Measurements from ENCODE around the gene CAMK1D.

CAMK1D gene

GRCh38 chr10:12346707-12347106 is 2.6 kb upstream of the CAMK1D start:
- Histone ChIP-seq H3F3A (ENCODE audit: insufficient read depth, low read length) (no peaks in the 10 kb centered on the region), H3K4me3 (ENCODE audit: low read depth, low read length, poor library complexity, severe bottlenecking) (no peak overlapping the region), H3K4me1 (ENCODE audit: insufficient read depth, low read length, severe bottlenecking) (peaks cover 6% of the 10 kb centered on the region), H3K27me3 (ENCODE audit: insufficient read depth, low read length) (0 out of 2 replicates have a peak, but pooled peaks cover 5% of the 10 kb centered on the region), H3K36me3 (ENCODE audit: insufficient read depth, low read length) (no peaks in the 10 kb centered on the region), H3K4me2 (ENCODE audit: low read length) (no peak overlapping the region), H3K9me2 (ENCODE audit: low read depth, low read length) (no peaks in the 10 kb centered on the region), H4K20me1 (ENCODE audit: insufficient read depth, low read length) (no peaks in the 10 kb centered on the region), H2AFZ (ENCODE audit: low read length) (no peak overlapping the region), H3K27ac (ENCODE audit: low read depth, low read length, poor library complexity, severe bottlenecking) (no peak overlapping the region), H3K79me2 (ENCODE audit: insufficient read depth, low read length) (no peaks in the 10 kb centered on the region), H3K9ac (ENCODE audit: low read length) (no peak overlapping the region), H3K9me3 (ENCODE audit: low read length) (no peaks in the 10 kb centered on the region)
- TF ChIP-seq, protein P1, sequence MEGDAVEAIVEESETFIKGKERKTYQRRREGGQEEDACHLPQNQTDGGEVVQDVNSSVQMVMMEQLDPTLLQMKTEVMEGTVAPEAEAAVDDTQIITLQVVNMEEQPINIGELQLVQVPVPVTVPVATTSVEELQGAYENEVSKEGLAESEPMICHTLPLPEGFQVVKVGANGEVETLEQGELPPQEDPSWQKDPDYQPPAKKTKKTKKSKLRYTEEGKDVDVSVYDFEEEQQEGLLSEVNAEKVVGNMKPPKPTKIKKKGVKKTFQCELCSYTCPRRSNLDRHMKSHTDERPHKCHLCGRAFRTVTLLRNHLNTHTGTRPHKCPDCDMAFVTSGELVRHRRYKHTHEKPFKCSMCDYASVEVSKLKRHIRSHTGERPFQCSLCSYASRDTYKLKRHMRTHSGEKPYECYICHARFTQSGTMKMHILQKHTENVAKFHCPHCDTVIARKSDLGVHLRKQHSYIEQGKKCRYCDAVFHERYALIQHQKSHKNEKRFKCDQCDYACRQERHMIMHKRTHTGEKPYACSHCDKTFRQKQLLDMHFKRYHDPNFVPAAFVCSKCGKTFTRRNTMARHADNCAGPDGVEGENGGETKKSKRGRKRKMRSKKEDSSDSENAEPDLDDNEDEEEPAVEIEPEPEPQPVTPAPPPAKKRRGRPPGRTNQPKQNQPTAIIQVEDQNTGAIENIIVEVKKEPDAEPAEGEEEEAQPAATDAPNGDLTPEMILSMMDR (IDR thresholded peaks at IDR 0.05; ENCODE audit: low read length): no peak
- TF ChIP-seq EZH2 (IDR thresholded peaks at IDR 0.05; ENCODE audit: borderline replicate concordance, low read length): no peak

DNA sequence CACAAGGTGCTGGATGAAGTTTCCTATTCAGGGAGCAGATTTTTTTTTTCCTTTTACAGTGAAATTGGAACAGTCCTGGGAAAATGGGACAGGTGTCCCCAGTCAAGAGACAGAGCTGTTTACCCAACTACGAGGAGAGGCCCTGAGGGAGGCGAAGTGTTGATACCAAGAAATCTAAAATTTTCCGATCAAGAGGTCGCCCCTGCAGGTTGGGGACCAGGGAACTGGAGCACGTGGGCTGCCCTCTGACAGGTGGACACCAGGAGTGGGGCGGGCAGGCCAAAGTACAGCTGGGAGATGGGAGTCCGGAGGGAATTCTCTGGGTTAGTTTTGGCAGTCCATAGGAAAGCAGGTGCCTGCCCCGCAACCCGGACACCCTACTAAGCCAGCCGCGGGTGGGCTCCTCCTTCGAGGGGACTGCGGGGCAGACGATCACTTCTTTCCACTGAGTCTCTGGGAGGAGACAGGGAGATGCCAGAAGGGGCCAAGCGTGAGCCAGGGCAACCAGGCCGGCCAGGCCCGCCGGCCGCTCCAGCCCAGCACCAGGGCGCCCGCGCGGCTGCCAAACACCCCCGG is 965 bp upstream of the CAMK1D start:
- H4K20me1 ChIP-seq (ENCODE audit: insufficient read depth, low read length): no peaks in the 10 kb centered on the region
- H3K9me2 ChIP-seq (ENCODE audit: low read depth, low read length): no peaks in the 10 kb centered on the region
- no peak for TF ChIP-seq EZH2 (IDR thresholded peaks at IDR 0.05; ENCODE audit: borderline replicate concordance, low read length)
- TF ChIP-seq, protein P1 (IDR thresholded peaks at IDR 0.05; ENCODE audit: low read length): no peak
- H3K27ac ChIP-seq (ENCODE audit: low read depth, low read length, poor library complexity, severe bottlenecking): no peak overlapping the region
- peaks cover 6% of the 10 kb centered on the region for H3K4me1 ChIP-seq (ENCODE audit: insufficient read depth, low read length, severe bottlenecking)
- H3K4me3 ChIP-seq (ENCODE audit: low read depth, low read length, poor library complexity, severe bottlenecking): peak overlapping the region; percentile 30
- no peaks in the 10 kb centered on the region for H3K9me3 ChIP-seq (ENCODE audit: low read length)
- H3K9ac ChIP-seq (ENCODE audit: low read length): no peak overlapping the region
- no peaks in the 10 kb centered on the region for H3F3A ChIP-seq (ENCODE audit: insufficient read depth, low read length)
- H3K27me3 ChIP-seq (ENCODE audit: insufficient read depth, low read length): 0 out of 2 replicates have a peak, but pooled peaks cover 5% of the 10 kb centered on the region
- no peak overlapping the region for H2AFZ ChIP-seq (ENCODE audit: low read length)
- H3K79me2 ChIP-seq (ENCODE audit: insufficient read depth, low read length): no peaks in the 10 kb centered on the region
- no peaks in the 10 kb centered on the region for H3K36me3 ChIP-seq (ENCODE audit: insufficient read depth, low read length)
- peak overlapping the region; percentile 42; the same call in 1 of the 2 replicates for H3K4me2 ChIP-seq (ENCODE audit: low read length)

GRCh38 chr10:12349629-12350166 is 351 bp downstream of the CAMK1D start:
- Histone ChIP-seq H3K79me2 (ENCODE audit: insufficient read depth, low read length) (no peaks in the 10 kb centered on the region), H3K4me3 (ENCODE audit: low read depth, low read length, poor library complexity, severe bottlenecking) (peak overlapping the region; percentile 65), H3K27ac (ENCODE audit: low read depth, low read length, poor library complexity, severe bottlenecking) (no peak overlapping the region), H2AFZ (ENCODE audit: low read length) (no peak overlapping the region), H3K9me2 (ENCODE audit: low read depth, low read length) (no peaks in the 10 kb centered on the region), H3K4me1 (ENCODE audit: insufficient read depth, low read length, severe bottlenecking) (peaks cover 6% of the 10 kb centered on the region), H3K4me2 (ENCODE audit: low read length) (peak overlapping the region; percentile 82), H3K36me3 (ENCODE audit: insufficient read depth, low read length) (no peaks in the 10 kb centered on the region), H4K20me1 (ENCODE audit: insufficient read depth, low read length) (no peaks in the 10 kb centered on the region), H3F3A (ENCODE audit: insufficient read depth, low read length) (no peaks in the 10 kb centered on the region), H3K9me3 (ENCODE audit: low read length) (no peaks in the 10 kb centered on the region), H3K27me3 (ENCODE audit: insufficient read depth, low read length) (0 out of 2 replicates have a peak, but pooled peaks cover 5% of the 10 kb centered on the region), H3K9ac (ENCODE audit: low read length) (peak overlapping the region; percentile 64)
- TF ChIP-seq, protein P1 (IDR thresholded peaks at IDR 0.05; ENCODE audit: low read length): no peak
- no peak for TF ChIP-seq EZH2 (IDR thresholded peaks at IDR 0.05; ENCODE audit: borderline replicate concordance, low read length)
